Measurements from ENCODE around the gene ADGRG3.
"Not testable (repeated sequence)": the region's sequence is repeated elsewhere in the genome, so short reads cannot be mapped to it uniquely, and the experiment has no call there.

ADGRG3 gene

GRCh38 chr16:57725976-57726375 is 57.9 kb downstream of the ADGRG3 start:
- DNase-seq = no peak
- in situ Hi-C loops (cut with MboI; ENCODE audit: low pct_unique_long_range_greater_than_20kb, low sequenced_read_pairs) = no loop called here

- no peak for DNase-seq
- in situ Hi-C loops (cut with MboI; ENCODE audit: low pct_unique_long_range_greater_than_20kb, low sequenced_read_pairs) = no loop called here
Observed at GRCh38 chr16:57726433-57726947, 58.4 kb downstream of the ADGRG3 start.

- DNase-seq = no peak
- in situ Hi-C loops (cut with MboI; ENCODE audit: low pct_unique_long_range_greater_than_20kb, low sequenced_read_pairs) = no loop called here
Observed at GRCh38 chr16:57727610-57728009, 59.5 kb downstream of the ADGRG3 start.

DNA sequence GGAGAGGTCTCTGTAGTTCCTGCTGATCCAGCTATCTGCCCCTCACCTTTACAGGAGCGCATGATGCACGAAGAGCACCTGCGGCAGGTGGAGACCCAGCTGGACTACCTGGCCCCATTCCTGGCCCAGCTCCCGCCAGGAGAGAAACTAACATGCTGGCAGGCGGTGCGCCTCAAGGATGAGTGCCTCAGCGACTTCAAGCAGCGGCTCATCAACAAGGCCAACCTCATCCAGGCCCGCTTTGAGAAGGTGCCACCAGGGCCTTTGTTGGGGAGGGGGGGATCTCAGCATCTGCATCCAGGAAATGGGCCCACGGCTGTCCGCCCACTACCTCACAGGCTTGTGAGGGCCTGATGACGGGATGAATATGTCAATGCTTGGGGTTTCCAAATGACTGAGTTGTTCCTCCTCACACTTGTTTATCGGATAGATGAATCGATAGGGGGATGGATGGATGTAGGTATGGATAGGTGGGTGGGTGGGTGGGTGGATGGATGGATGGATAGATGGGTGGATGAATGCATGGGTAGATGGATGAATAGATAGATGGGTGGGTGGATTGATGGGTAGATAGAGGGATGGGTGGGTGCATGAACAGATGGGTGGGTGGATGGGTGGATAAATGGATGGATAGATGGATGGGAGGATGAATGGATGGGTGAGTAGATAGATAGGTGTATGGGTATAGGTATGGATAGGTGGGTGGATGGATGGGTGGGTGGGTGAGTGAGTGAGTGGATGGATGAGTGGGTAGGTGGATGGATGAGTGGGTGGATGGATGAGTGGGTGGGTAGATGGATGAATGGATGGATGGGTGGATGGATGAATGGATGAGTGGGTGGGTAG is 60.5 kb downstream of the ADGRG3 start:
- in situ Hi-C loops (cut with MboI; ENCODE audit: low pct_unique_long_range_greater_than_20kb, low sequenced_read_pairs) = no loop called here
- DNase-seq = no peak

- in situ Hi-C loops (cut with MboI; ENCODE audit: low pct_unique_long_range_greater_than_20kb, low sequenced_read_pairs) = no loop called here
- DNase-seq = no peak
Observed at GRCh38 chr16:57729182-57729484, 61.0 kb downstream of the ADGRG3 start.

DNA sequence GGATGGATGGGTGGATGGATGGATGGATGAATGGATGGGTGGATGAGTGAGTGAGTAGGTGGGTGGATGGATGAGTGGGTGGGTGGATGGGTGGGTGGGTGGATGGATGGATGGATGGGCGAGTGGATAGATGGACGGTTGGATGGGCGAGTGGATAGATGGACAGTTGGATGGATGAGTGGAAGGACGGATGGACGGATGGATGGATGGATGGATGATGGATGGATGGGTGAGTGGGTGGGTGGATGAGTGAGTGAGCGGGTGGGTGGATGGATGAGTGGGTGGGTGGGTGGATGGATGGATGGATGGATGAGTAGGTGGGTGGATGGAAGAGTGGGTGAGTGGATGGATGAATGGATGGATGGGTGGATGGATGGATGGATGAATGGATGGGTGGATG is 61.7 kb downstream of the ADGRG3 start:
- in situ Hi-C loops (cut with MboI; ENCODE audit: low pct_unique_long_range_greater_than_20kb, low sequenced_read_pairs) = not testable (repeated sequence)

DNA sequence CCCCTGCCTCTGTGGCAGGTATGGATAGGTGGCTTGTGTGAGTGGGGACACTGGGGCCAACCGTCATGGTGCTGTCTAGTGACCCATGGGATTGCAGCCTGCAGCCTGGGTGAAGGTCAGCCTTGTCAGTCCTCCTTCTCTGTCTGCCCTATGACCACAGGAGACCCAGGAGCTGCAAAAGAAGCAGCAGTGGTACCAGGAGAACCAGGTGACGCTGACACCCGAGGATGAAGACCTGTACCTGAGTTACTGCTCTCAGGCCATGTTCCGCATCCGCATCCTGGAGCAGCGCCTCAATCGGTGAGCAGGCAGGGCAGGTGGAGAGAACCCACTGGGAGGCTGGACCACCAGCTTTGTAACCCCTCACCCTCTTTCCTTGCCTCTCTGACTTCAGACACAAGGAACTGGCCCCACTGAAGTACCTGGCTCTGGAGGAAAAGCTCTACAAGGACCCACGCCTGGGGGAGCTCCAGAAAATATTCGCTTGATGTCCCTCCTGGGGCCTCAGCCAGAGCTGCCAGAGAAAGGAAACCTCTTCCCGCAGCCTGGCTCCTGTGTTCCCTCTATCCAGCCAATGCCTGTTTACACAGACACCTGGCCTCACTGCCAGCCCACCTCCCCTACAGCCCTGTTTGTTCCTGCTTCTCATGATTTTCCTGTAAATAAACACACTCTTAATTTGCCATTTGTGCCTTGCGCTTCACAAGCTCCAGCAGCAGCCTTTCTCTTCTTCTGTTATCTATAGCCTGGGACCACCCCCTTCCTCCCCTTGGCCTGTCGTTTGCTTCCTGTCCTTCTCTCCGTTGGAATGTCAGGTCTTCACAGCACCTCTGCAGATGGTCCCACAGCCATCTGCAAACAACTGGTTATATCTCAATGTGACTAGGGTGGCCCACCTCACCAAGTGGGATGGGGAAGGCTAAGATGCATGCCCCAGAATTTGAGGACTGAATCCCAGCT is 62.9 kb downstream of the ADGRG3 start:
- in situ Hi-C loops (cut with MboI; ENCODE audit: low pct_unique_long_range_greater_than_20kb, low sequenced_read_pairs) = no loop called here

More for the DNA sequence above, 61.7 kb downstream of the ADGRG3 start:
- not testable (repeated sequence) for DNase-seq

GRCh38 chr16:57732037-57732436 is 63.9 kb downstream of the ADGRG3 start:
- no peak for DNase-seq
- in situ Hi-C loops (cut with MboI; ENCODE audit: low pct_unique_long_range_greater_than_20kb, low sequenced_read_pairs) = no loop called here

More for the DNA sequence above, 62.9 kb downstream of the ADGRG3 start:
- DNase-seq = no peak

- in situ Hi-C loops (cut with MboI; ENCODE audit: low pct_unique_long_range_greater_than_20kb, low sequenced_read_pairs) = no loop called here
- no peak for DNase-seq
Observed at GRCh38 chr16:57732714-57733113, 64.6 kb downstream of the ADGRG3 start.

- DNase-seq = no peak
Observed at GRCh38 chr16:57734308-57734924, 66.3 kb downstream of the ADGRG3 start.

GRCh38 chr16:57734925-57735754 is 67.0 kb downstream of the ADGRG3 start:
- peak; percentile 100 for DNase-seq
- in situ Hi-C loops (cut with MboI; ENCODE audit: low pct_unique_long_range_greater_than_20kb, low sequenced_read_pairs) = no loop called here

More at GRCh38 chr16:57734308-57734924, 66.3 kb downstream of the ADGRG3 start:
- in situ Hi-C loops (cut with MboI; ENCODE audit: low pct_unique_long_range_greater_than_20kb, low sequenced_read_pairs) = no loop called here

- no peak for DNase-seq
- in situ Hi-C loops (cut with MboI; ENCODE audit: low pct_unique_long_range_greater_than_20kb, low sequenced_read_pairs) = no loop called here
Observed at GRCh38 chr16:57735755-57736418, 67.8 kb downstream of the ADGRG3 start, which contains the start of gene KATNB1. Gene KATNB1, plus strand, starts transcription at chr16:57735770. Its CDS starts 1,474 bp downstream, at chr16:57737244.

GRCh38 chr16:57736419-57737351 is 68.6 kb downstream of the ADGRG3 start:
- DNase-seq = peak; percentile 73
- in situ Hi-C loops (cut with MboI; ENCODE audit: low pct_unique_long_range_greater_than_20kb, low sequenced_read_pairs) = no loop called here

GRCh38 chr16:57738844-57739243 is 70.7 kb downstream of the ADGRG3 start:
- no peak for DNase-seq
- in situ Hi-C loops (cut with MboI; ENCODE audit: low pct_unique_long_range_greater_than_20kb, low sequenced_read_pairs) = no loop called here
